ENCODE results near the gene PTPRK.

Gene PTPRK

DNA sequence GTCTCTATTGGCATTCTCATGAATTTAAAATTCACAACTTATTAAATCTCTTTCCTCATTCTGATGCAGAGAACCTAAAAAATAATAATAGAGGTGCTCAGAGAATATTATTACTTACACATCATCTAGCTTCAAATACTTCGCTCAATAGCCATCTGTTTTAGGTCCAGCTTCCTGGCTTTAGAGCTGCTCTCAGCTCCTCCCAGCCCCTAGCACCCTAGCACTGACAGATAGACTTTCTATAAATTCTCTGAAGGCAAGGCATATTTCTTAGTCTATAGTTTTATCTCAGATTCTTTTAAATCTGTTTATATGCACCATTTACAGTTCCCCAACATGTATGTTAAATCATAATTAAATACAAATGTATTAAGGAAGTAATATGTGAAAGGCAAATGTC is 281.3 kb downstream of the PTPRK start:
- DNase-seq: no peak

DNA sequence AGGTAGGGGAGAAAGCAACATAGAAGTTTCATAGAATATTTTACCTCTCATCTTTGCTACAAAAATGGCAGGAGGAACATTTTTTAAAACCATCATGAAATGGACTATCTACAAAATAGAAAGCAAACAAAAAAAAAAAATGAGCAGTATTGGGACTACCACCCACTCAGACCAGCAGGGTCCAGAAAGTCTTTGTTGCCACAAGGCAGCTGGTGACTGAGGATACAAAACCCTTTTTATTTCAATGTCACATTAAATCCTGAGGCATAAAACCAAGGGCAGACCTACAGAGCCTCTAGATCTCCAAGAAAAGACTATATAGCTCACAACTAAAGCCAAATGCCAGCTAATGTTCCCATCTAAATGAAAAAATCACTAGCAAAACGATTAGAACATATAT is 282.2 kb downstream of the PTPRK start:
- DNase-seq: no peak

- no peak for DNase-seq
Measured at GRCh38 chr6:128235556-128235955, 284.8 kb downstream of the PTPRK start.

DNA sequence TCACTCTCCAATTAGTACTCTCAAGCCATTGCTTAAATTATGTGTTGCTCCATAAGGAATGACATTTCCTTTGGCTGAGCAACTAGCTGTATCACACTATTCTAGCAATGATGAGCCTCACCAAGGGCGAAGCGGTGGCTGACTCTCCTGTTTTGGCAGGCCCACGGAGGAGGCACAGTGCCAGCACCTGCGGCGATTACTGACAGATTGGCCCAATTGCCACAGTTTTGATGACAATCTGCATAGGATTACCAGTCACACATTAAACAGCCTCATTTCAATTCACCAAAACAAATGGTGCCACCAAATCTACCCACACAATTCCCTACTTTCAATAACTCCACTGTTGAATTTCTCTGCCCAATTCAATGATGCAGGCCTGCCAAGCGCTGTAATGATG is 286.9 kb downstream of the PTPRK start:
- no peak for DNase-seq

GRCh38 chr6:128230267-128230989 is 290.0 kb downstream of the PTPRK start:
- DNase-seq: no peak

GRCh38 chr6:128225612-128226011 is 294.8 kb downstream of the PTPRK start:
- no peak for DNase-seq

GRCh38 chr6:128216917-128217316 is 303.5 kb downstream of the PTPRK start:
- DNase-seq: no peak

GRCh38 chr6:128209771-128210170 is 310.6 kb downstream of the PTPRK start:
- DNase-seq: no peak

GRCh38 chr6:128208851-128209580 is 311.4 kb downstream of the PTPRK start:
- DNase-seq: no peak

- no peak for DNase-seq
Measured at GRCh38 chr6:128208078-128208477, 312.3 kb downstream of the PTPRK start.

- DNase-seq: no peak
Measured at GRCh38 chr6:128206610-128207426, 313.6 kb downstream of the PTPRK start.

DNA sequence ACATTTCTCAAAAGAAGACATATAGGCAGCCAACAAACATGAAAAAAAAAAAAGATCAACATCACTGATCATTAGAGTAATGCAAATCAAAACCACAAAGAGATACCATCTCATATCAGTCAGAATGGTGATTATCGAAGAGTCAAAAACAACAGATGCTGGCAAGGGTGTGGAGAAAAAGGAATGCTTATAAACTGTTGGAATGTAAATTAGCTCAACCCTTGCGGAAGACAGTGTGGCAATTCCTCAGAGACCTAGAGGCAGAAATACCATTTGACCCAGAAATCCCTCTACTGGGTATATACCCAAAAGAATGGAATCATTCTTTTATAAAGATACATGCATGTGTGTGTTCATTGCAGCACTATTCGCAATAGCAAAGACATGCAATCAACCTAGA is 315.8 kb downstream of the PTPRK start:
- DNase-seq: no peak

DNA sequence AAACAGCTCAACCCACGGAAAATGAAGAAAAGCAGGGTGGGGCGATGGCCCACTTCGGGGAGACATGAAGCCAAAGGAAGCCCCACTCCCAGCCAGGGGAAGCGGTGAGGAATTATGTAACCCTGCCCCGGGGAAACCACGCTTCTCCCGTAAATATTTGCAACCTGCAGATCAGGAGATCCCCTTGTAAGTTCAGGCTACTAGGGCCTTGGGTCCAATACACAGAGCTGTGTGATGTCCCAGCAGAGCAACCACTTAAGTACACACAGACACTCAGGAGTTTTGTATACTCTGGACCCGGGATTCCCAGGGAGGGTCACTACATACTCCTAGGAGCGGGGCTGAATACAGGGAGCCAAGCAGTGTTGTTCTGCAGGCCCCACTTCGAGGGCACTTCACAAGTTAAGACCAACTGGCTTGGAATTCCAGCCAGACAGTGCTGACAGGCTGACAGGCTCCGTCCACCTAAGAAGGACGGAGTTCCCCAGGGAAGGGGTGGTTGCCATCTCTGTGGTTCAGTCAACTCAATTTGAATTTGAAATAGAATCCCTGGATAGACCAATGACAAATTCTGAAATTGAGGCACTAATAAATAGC is 318.1 kb downstream of the PTPRK start:
- no peak for DNase-seq

DNA sequence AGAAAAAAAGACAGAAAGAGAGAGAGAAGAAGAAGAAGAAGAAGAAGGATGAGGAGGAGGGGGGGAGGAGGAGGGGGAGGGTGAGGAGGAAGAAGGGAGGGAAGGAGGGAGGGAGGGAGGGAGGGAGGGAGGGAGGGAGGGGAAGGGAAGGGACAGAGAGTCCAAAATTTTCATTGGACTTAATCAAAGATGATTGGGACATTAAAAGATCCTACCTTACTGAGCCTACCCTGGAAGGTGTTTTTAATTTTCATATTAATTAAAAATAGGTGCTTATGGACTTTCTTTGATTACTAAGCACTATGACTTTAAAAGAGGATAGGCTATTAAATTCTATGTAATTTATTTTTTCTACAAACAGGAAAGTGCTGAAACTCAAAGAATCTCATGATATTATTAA is 319.6 kb downstream of the PTPRK start:
- DNase-seq: no peak

GRCh38 chr6:128199461-128199860 is 320.9 kb downstream of the PTPRK start:
- DNase-seq: no peak

- DNase-seq: no peak
Measured at GRCh38 chr6:128192972-128193371, 327.4 kb downstream of the PTPRK start.

GRCh38 chr6:128188678-128189077 is 331.7 kb downstream of the PTPRK start:
- no peak for DNase-seq

DNA sequence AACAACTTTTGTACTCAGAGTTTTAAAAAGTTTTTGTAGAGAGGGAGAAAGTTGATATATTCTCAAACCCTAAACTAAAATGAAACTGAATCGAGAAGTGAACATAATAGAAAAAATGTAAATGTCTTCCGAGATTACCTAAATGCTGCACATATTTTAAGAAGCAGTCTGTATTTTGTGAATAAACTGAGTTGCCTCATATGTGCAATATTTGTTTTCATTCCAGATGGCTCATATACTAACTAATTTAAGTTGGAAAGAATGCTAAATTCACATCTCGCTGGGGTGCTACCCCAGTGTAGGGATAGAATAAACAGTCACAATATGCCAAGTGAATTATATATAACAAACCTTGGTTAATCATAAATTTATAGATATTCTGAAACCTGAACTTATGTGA is 333.7 kb downstream of the PTPRK start:
- DNase-seq: no peak

GRCh38 chr6:128179876-128180438 is 340.4 kb downstream of the PTPRK start:
- no peak for DNase-seq

- DNase-seq: no peak
Measured at GRCh38 chr6:128174724-128175123, 345.7 kb downstream of the PTPRK start.

- DNase-seq: no peak
Measured at GRCh38 chr6:128172752-128173682, 347.4 kb downstream of the PTPRK start.

- no peak for DNase-seq
Measured at GRCh38 chr6:128172081-128172480, 348.3 kb downstream of the PTPRK start.
